ENCODE measurements around the gene CASKIN1. TPM values are rescaled to one million over a fixed set of nuclear protein-coding genes. Genes with fewer than 3 reads are reported as not detected.

The CASKIN1 gene
- total RNA-seq, 3 donors from 2014 or later (not counting 1 experiment from before 2014, with no cell fraction given): not detected

- H3K27ac ChIP-seq (ENCODE audit: low read length): no peak overlapping the region
- no peaks in the 10 kb centered on the region for H3K9me3 ChIP-seq (ENCODE audit: control insufficient read depth, insufficient read depth, low read length)
- peaks cover 63% of the 10 kb centered on the region for H3K36me3 ChIP-seq (ENCODE audit: control insufficient read depth, insufficient read depth, low read length)
- ATAC-seq (no peak), DNase-seq (no peak)
- Mint-ChIP-seq H3K27me3 (ENCODE audit: low read depth in 2 of 2) (no peaks in the 10 kb centered on the region), H3K4me3 (no peak overlapping the region), H3K4me1 (no peaks in the 10 kb centered on the region), H3K36me3 (no peaks in the 10 kb centered on the region), H3K9me3 (no peaks in the 10 kb centered on the region), H3K27ac (no peak overlapping the region)
- intact Hi-C loops (cut with micrococcal nuclease): no loop called here
- no peak overlapping the region for H3K4me3 ChIP-seq (ENCODE audit: low read length)
- 98% methylated on average over 28 of the region's 28 CpGs for WGBS (ENCODE audit: insufficient coverage)
- H3K27me3 ChIP-seq (ENCODE audit: control insufficient read depth, insufficient read depth, low read length): peaks cover 6% of the 10 kb centered on the region
- H3K4me1 ChIP-seq (ENCODE audit: control insufficient read depth, insufficient read depth, low read length): peaks cover 13% of the 10 kb centered on the region
- TF ChIP-seq CTCF (IDR thresholded peaks at IDR 0.05): no peak
Observed at GRCh38 chr16:2233046-2233775, 36.8 kb upstream of the CASKIN1 start.

- intact Hi-C loops (cut with micrococcal nuclease): no loop called here
- TF ChIP-seq CTCF (IDR thresholded peaks at IDR 0.05): no peak
- ATAC-seq: no peak
- Mint-ChIP-seq H3K9me3 (no peaks in the 10 kb centered on the region), H3K27ac (no peak overlapping the region), H3K4me1 (no peaks in the 10 kb centered on the region), H3K27me3 (ENCODE audit: low read depth in 2 of 2) (no peaks in the 10 kb centered on the region), H3K4me3 (no peak overlapping the region), H3K36me3 (no peaks in the 10 kb centered on the region)
- no peak for DNase-seq
- Histone ChIP-seq H3K4me3 (ENCODE audit: low read length) (no peak overlapping the region), H3K27ac (ENCODE audit: low read length) (no peak overlapping the region), H3K36me3 (ENCODE audit: control insufficient read depth, insufficient read depth, low read length) (peaks cover 68% of the 10 kb centered on the region), H3K9me3 (ENCODE audit: control insufficient read depth, insufficient read depth, low read length) (no peaks in the 10 kb centered on the region), H3K4me1 (ENCODE audit: control insufficient read depth, insufficient read depth, low read length) (peaks cover 11% of the 10 kb centered on the region), H3K27me3 (ENCODE audit: control insufficient read depth, insufficient read depth, low read length) (peaks cover 6% of the 10 kb centered on the region)
- WGBS (ENCODE audit: insufficient coverage): 93% methylated on average over 40 of the region's 41 CpGs
Observed at GRCh38 chr16:2232094-2232990, 35.9 kb upstream of the CASKIN1 start.

DNA sequence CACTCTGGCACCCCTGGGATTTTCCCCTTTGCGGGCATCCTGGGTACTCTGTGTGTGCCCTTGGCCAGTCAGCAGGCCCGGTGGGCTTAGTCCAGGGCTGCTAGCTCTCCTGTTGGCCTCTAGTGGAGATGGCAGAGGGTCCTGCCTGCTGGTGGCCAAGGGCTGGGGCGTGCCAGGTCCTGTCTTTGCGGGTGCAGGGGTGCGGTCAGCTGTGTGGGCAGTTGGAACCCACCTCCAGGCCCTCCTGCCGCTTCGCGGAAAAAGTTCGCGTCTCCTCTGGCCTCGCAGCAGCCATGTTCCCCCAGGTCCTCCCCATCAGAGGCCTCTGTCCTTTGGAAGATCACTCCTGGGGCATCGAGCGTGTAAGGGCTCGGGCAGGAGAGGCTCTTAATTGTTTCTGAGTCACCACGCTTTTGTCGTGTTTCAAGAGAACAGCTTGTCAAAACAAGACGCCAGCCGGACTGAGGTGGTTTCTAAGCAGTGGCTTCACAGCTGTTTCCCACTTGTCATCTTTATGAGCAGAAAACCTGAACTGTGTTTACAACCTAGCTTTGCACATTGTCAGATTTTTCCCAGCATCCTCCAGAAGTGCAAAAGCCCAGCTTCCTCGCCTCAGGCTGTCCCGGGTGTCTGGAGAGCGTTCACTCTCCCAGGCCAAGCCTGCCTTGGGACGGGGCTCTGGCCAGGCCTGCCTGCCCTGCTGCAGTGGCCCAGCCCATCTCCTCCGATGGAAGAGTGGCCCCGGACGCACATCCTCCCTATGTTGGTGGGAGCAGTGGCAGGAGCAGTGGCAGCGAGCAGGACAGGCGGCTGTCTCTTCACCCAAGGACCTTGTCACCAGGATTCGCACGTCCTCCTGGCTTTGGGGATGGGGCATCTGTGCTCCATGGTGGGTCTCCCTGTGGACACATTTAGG is 34.9 kb upstream of the CASKIN1 start:
- no peak for TF ChIP-seq CTCF (IDR thresholded peaks at IDR 0.05)
- H3K4me3 Mint-ChIP-seq: no peak overlapping the region
- Histone ChIP-seq H3K27ac (ENCODE audit: low read length) (no peak overlapping the region), H3K4me3 (ENCODE audit: low read length) (no peak overlapping the region), H3K27me3 (ENCODE audit: control insufficient read depth, insufficient read depth, low read length) (peaks cover 3% of the 10 kb centered on the region), H3K4me1 (ENCODE audit: control insufficient read depth, insufficient read depth, low read length) (peaks cover 3% of the 10 kb centered on the region), H3K9me3 (ENCODE audit: control insufficient read depth, insufficient read depth, low read length) (no peaks in the 10 kb centered on the region), H3K36me3 (ENCODE audit: control insufficient read depth, insufficient read depth, low read length) (peaks cover 68% of the 10 kb centered on the region)
- ATAC-seq: no peak
- H3K4me1 Mint-ChIP-seq: peaks cover 0 to 1% of the 10 kb centered on the region in 2 donors
- no peaks in the 10 kb centered on the region for H3K9me3 Mint-ChIP-seq
- intact Hi-C loops (cut with micrococcal nuclease): no loop called here
- no peaks in the 10 kb centered on the region for H3K36me3 Mint-ChIP-seq
- WGBS (ENCODE audit: insufficient coverage): 92% methylated on average over 29 of the region's 29 CpGs
- H3K27me3 Mint-ChIP-seq (ENCODE audit: low read depth in 2 of 2): no peaks in the 10 kb centered on the region
- no peak overlapping the region for H3K27ac Mint-ChIP-seq
- no peak for DNase-seq

Data from natural killer cell (primary cell).